SU-DHL-6 (cell line): ENCODE results near the gene CNGA4.

Source experiments
- CTCF ChIP-seq: fragments of 200-600 bp; sonication (generic); IDR thresholded peaks from one replicate; pipeline ENCODE4 v1.5.1; 2017; ENCODE audit warnings: antibody characterized with exemption, mild to moderate bottlenecking, low read length, moderate library complexity; ENCODE audit not compliant: insufficient read depth, poor library complexity, severe bottlenecking
- EZH2phosphoT487 ChIP-seq: fragments of 200-600 bp; sonication (generic), shearing (Covaris generic); conservative IDR thresholded peaks from 2 replicates; pipeline ENCODE4 v1.6.1; 2018; ENCODE audit warnings: mild to moderate bottlenecking, antibody characterized with exemption, low read length, moderate library complexity, mixed read lengths

GRCh38 chr11:6251990-6252473 lies 13.1 kb downstream of the CNGA4 start:
- TF ChIP-seq CTCF (no peak), EZH2phosphoT487 (no peak)
